ENCODE measurements around the gene C2CD4D.
A peak's percentile ranks its signal among the peaks of the same experiment; 100 is the strongest.

Gene C2CD4D

GRCh38 chr1:151833172-151833900 lies 6.3 kb downstream of the C2CD4D start:
- no peak for DNase-seq

DNA sequence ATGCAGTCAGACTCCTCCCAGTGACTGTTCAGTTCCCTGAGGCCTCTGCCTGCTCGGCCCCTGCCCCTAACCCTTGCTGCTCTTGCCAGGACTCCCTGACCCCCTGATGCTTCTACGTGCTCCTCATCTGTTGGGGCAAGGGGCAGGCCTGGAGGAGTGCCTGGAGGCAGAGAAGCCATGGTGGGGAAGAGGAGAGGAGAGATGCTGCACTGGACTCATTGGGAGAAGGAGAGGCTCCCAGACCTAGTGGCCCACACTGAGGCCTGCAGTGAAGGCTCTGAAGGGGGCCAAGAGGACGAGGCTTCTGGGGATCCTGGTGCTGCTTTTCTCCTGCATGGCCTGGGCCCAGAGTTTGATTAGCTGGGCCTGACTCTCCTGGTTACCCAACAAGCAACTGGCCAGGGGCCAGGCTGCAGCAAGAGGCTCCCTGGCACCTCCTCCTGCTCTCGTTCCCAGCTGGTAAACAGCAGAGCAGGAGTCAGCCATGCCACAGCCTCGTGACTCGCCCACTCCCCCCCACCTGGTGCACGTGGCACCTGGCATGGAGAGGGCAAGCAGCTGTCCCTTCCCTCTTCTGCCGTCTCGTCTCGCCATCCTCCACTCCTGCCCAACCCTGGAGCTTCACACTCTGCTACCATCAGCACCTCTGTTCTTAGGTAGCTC lies 7.2 kb downstream of the C2CD4D start:
- DNase-seq: no peak

GRCh38 chr1:151831605-151832004 lies 8.0 kb downstream of the C2CD4D start, which contains the start of gene RORC:
Gene RORC, minus strand, starts transcription at chr1:151831802. Its CDS starts 38 bp downstream, at chr1:151831764.
- no peak for DNase-seq

DNA sequence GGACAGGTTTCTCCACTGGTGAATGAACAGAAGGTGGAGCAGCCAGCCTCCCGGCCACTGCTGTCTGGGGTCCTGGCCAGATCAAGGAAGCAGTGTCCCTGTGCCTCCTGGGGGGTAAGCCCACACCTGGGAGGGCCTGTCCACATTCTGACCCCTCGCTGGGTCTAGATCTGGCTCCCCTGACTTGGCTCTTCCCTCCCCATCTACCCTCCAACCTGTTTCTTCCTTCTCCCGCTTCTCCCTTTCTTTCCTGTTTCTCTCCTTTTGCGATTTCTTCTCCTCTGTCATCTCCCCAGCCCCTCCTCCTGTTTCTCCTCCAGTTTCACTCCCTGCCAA lies 8.4 kb downstream of the C2CD4D start:
- DNase-seq: no peak

DNA sequence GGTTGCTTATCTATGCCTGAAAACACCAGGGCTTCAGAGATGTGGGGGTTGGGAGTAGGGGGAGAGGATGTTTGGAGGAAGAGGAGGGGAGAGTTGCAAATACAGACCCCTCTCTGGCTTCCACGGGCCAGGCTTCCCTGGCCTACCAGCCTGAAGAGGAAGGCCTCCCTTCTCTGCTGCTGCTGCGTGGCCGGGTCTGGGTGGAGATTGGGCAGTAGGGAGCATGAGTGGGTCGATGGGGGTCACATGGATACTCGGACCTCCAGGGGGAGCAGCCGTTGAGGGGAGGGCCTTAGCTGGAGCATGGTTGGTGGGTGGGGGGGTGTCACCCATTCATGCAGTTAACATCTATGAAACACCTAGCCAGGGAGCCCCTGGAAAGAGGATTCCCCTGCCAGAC lies 9.6 kb downstream of the C2CD4D start:
- no peak for DNase-seq

DNA sequence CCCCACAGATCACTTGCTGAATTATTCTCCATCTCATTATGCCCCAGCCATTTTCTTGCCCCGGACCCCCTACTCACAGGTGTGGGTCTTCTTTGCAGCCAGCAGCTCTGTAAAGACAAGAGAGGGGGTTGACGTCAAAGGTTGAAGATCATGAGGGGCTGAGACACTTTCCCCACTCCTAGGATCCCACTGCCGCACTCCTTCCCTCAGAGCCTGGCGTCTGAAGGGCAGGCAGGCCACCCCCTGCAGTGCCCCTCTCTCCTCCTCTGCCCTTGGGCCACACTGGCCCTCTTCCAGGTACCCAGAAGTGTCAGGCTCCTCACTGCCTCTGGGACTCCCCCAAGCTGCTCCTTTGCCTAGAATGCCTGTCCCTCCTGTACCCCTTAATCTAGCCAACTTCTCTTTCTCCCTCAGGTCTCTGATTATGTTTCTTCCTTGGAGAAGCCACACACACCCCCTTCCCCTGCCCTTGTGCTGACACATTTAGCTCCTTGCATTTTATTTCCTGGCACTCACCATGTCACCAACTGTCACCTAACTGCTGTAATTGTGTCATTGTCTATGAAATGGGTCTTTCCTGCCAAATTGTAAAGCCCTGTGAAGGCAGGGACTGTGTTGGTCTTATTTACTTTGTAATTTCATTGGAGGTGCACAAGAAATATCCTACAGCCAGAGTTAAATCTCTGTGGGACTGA lies 10.1 kb downstream of the C2CD4D start:
- DNase-seq: no peak

DNA sequence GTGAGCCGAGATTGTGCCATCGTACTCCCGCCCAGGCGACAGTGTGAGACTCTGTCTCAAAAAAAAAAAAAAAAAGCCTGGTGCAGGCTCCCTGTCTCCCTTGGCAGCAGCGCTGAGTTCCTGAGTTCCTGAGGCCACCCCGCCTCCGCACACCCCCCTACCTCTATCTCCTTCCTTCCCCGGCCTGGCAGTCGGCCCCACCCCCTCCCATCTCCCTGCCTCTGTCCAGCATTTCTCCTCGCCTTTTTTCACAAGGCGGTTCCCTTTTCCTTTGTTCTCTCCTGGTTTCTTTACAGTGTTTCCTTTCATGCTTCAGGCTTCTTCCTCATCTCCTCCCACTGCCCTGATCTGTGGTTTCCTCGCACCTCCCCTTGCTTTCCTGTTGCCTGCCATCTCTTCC lies 10.7 kb downstream of the C2CD4D start:
- DNase-seq: no peak

GRCh38 chr1:151827853-151828252 lies 11.8 kb downstream of the C2CD4D start:
- DNase-seq: no peak

DNA sequence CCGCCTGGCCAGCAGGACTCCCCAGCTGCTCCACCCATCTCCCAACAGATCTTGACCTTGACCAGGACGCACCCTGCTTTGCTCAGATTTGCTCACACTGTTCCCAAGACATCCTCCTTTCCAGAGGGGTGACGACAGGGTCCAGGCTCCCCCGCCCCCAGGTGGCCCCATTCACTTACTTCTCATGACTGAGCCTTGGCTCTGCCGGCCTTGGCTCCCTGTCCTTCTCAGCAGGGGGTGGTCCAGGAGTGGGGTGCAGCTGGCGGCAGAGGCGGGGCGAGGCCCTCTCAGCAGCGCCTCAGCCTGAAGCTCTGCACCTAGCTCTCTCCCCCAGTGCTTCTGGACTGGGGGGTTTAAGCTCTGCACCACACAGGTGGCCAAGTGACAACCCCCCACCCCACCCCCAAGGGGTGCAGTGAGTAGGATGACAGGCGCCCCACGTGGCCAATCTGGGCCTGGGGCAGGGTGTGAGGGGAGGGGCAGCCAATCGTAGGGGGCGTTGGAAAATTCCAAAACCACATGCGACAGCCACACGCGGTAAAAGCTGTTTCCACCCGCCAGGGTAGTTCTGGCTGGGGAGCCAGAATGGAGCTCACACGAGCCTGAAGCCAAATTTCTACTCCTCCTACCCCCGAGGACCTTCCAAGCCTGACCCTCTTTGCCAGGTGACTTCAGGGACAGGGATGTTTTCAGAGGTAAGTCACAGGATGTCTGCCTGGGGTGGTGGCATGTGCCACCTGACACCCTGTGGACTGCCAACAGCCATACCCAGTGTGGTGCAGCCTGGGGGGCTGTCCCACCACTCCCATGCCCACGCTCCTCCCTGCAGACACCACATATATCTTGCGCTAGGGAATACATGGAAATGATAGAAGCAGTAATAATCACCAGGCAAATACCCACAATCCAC lies 13.6 kb downstream of the C2CD4D start:
- peak; percentile 33 for DNase-seq

GRCh38 chr1:151825204-151825603 lies 14.4 kb downstream of the C2CD4D start:
- DNase-seq: no peak

DNA sequence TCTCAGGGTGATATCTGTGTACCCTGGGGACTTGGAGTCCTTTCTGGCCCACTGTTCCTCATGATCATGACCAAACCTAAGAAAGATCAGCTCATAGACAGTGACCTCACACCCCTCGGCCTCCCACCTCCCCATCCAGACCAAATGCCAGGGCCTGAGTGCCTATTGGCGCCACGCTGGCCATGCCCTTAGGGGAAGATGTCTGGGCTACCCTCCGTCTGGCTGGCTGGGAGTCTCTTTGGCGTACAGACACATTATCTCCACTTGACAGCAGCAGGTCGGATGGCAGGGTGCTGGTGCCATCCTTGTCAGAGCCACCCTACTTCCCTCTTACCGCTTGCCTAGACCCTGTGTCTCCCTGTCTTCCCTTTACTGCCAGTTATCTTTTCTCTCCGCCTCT lies 16.4 kb downstream of the C2CD4D start:
- no peak for DNase-seq

DNA sequence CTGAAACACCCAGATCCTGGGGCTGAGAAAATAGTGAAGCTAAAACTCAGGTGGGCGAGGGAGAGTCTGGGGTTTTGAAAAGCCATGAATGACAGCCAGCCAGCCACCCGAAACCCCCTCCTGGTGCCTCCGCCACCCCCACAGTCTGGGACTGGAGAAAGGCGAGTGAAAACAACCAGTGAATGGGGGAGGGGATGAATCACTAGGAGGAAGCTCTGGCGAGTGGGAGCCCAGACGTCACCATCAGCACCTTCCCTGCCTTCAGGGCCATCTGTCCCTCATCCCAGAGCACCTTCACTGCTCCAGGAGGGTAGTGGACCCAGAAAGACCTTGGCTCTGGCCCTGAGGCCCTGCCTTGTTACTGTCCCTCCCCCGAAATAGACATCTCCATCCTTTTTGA lies 17.2 kb downstream of the C2CD4D start:
- no peak for DNase-seq

DNA sequence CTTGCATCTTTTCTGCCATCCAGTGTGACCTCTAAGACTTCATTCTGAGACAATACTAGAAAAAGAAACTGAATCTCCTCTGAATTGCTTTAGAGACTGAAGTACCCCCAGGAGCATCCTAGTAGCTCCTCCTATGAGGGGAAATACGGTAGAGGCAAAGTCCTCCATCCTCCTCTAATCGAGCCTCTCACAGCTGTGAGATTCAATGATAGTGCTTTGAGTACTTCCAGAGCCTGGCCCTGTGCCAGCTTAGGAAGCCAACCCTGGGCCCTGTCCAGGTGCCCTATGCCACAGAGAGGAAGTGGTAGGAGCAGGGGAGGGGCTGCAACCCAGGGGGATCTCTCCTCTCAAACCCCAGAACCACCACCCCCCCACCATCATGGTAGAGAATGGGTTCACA lies 18.7 kb downstream of the C2CD4D start:
- peak; percentile 34 for DNase-seq

DNA sequence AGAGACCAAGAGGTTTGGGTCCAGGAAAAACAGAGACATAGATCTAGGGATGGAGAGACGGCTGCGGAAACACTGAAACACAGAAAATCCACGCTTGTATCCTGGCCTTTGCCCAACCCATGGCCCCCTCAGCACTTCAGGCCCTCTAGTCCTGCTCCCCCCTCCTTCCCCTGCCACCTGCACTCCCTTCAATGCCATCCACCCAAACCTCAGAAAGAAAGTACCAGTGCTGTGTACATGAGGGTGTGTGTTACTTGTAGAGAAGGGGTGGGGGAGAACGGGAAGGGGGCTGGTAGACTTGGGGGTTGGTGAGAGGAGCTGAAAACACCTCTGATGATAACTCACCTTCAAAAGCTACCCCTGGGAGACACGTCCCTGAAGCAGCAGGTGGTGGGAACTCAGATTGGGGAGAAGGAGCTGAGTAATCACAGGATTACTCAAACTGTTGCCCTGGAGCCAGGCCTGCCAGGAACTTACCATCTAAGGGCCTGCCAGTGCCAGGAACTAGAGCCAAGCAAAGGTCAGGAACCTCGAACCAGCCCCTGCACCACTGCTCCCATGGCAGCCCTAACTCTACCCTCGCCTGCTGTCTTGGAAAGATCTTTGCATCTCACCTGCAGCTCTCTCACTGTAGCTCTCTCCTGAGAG lies 19.5 kb downstream of the C2CD4D start:
- DNase-seq: no peak

GRCh38 chr1:151819227-151819835 lies 20.3 kb downstream of the C2CD4D start:
- no peak for DNase-seq

- no peak for DNase-seq
Measured at GRCh38 chr1:151817353-151817730, 22.3 kb downstream of the C2CD4D start.

GRCh38 chr1:151816548-151817352 lies 22.9 kb downstream of the C2CD4D start:
- no peak for DNase-seq

DNA sequence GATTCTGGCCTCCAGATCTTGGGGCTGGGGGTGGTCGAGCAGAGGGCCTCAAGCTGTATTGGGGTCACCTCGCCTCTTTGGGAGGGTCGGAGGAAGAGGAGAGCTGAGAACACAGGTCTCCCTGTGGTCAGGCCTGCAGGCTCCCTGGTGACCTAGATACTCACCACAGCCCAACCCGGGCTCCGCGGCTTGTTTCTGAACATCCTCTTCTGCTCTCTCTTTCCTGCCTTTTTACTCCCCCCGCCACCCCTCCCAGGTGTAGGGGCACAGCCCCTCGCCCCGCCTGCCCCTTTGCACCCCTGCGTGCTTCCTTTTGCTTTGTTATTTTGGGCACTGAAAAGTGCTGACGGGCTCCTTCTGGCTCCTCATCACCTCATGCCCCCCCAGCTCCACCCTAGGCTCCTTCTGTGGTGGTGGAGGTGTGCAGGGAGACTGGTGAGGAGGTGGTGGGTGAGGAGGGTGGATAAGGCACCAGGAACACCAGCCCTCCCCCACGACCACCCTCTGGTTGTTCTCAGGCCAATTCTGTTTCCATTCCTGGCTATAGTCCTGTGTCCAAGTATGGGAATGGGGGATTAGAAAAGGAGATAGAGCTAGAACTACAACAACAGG lies 23.8 kb downstream of the C2CD4D start:
- peak; percentile 76 for DNase-seq

DNA sequence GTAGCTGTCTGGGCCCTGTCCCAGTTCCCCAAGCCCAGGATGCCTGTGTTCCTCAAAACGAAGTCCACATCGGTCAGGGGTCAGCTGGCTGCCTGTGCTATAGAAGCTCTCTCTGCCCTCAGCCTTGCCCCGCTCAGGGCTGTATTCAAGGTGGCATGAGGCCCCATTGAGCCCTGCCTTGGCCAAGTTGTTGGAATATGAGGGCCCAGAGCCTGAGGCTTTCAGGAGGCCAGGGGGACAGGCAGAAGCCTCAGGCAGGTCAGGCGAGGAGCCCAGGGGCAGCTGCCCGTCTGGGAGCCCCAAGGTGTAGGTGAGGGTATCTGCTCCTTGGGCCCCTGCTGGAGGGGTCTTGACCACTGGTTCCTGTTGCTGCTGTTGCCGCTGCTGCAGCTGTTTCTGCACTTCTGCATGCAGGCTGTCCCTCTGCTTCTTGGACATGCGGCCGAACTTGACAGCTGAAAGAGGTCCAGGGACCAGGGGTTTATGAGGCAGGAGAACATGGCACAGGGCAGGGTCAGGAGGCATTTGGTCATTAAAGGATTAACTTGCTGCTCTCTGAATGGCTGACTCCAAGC lies 24.6 kb downstream of the C2CD4D start:
- no peak for DNase-seq

- no peak for DNase-seq
Measured at GRCh38 chr1:151814426-151814825, 25.2 kb downstream of the C2CD4D start.
